HEK293T (cell line): ENCODE results near the gene DYNLT2B.

Source experiments
- ELF4 ChIP-seq: fragments of 450-650 bp; IDR thresholded peaks from 2 replicates; pipeline ENCODE4 v1.6.1; 2017; ENCODE audit warnings: antibody characterized with exemption
- LEF1 ChIP-seq: fragments of 450-650 bp; IDR thresholded peaks from 2 replicates; pipeline ENCODE4 v1.6.1; 2017; ENCODE audit warnings: mild to moderate bottlenecking, borderline replicate concordance
- SP1 ChIP-seq: fragments of 450-650 bp; IDR thresholded peaks from 2 replicates; pipeline ENCODE4 v1.6.1; 2017

DNA sequence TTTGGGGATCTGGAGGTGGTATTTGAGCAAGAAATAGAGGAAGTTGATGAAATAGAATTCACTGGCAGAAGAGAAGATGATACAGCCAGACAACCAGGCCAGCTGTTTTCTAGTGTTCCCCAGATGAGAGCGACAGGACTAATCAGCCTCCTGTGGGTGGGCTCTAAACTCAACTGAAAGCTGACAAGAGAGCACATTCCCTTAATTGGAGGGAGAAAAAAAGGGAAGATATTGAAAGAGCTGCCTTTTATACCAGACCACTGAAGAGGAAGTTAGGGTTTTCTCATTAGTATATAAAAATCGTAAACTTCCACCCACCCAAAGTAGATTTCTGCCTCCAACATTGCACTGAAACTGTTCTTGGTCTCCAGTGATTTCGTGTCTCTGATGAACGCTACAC is 26.6 kb upstream of the DYNLT2B start:
- TF ChIP-seq LEF1, result no peak
- TF ChIP-seq SP1, result no peak
- no peak for TF ChIP-seq ELF4
